H1 (cell line): ENCODE data around the gene RPSA. TPM values are rescaled to one million over a fixed set of nuclear protein-coding genes. Genes with fewer than 3 reads are reported as not detected.
A peak's percentile ranks its signal among the peaks of the same experiment; 100 is the strongest.

Experiments used
- CTCF ChIA-PET: fragments of 300-600 bp; sonication (Branson Sonifier 250); formaldehyde crosslinking; loops from one replicate; lab custom pipeline; 2021; ENCODE audit not compliant: partially characterized antibody; lab: Charles Lee
- POLR2A ChIA-PET: fragments of 300-600 bp; sonication (Branson Sonifier 250); formaldehyde crosslinking; loops from one replicate; lab custom pipeline; 2021; ENCODE audit warnings: inconsistent platforms; ENCODE audit not compliant: partially characterized antibody; lab: Charles Lee
- DNase-seq, 2 experiments: peaks; one replicate each; pipeline versions ENCODE4 v3.0.0 to v3.0.0-alpha.2; 2010 to 2022; ENCODE audit warnings: low spot score in 2 of 2, low read depth in 1 of 2, mixed read lengths in 1 of 2
- FAIRE-seq: peaks from 2 replicates; lab custom pipeline; 2011; peaks lifted over from hg19 to GRCh38; lab: Jason Lieb, UNC
- H2AFZ ChIP-seq: 2 replicates; pipeline ENCODE4 v1.8.1; 2012; ENCODE audit warnings: low read length, inconsistent platforms
- H2AK5ac ChIP-seq: 2 replicates; pipeline ENCODE4 v1.6.1; 2013; ENCODE audit warnings: low read depth, low read length
- H2BK120ac ChIP-seq: replicated peaks from 2 replicates; pipeline ENCODE3; 2013; ENCODE audit warnings: low read depth, low read length, inconsistent platforms
- H2BK12ac ChIP-seq: 2 replicates; pipeline ENCODE4 v1.6.1; 2013; ENCODE audit warnings: low read depth, low read length
- H2BK15ac ChIP-seq: 2 replicates; pipeline ENCODE4 v1.6.1; 2013; ENCODE audit warnings: low read length
- H2BK20ac ChIP-seq: 2 replicates; pipeline ENCODE4 v1.6.1; 2013; ENCODE audit warnings: low read length
- H2BK5ac ChIP-seq: 2 replicates; pipeline ENCODE4 v1.6.1; 2013; ENCODE audit warnings: low read depth, low read length
- H3K14ac ChIP-seq: 2 replicates; pipeline ENCODE4 v1.6.1; 2013; ENCODE audit warnings: inconsistent platforms; ENCODE audit not compliant: insufficient read length
- H3K18ac ChIP-seq: 2 replicates; pipeline ENCODE4 v1.6.1; 2013; ENCODE audit warnings: low read length; ENCODE audit errors: extremely low read depth
- H3K23ac ChIP-seq: 2 replicates; pipeline ENCODE4 v1.6.1; 2013; ENCODE audit warnings: inconsistent platforms; ENCODE audit not compliant: insufficient read length
- H3K23me2 ChIP-seq: 2 replicates; pipeline ENCODE4 v1.6.1; 2013; ENCODE audit warnings: low read depth, low read length
- H3K27ac ChIP-seq: 2 replicates; pipeline ENCODE4 v1.6.1; 2011; ENCODE audit warnings: low read depth, low read length, inconsistent platforms
- H3K27me3 ChIP-seq, 4 experiments: replicated peaks in 1 of 4; 1 replicate in 1 of 4; 2 replicates in 3 of 4; pipeline versions ENCODE4 v1.6.1 to v1.8.1; 2011 to 2013; ENCODE audit warnings: low read length in 3 of 4, mild to moderate bottlenecking in 3 of 4, inconsistent platforms in 2 of 4, mixed read lengths in 2 of 4, moderate library complexity in 1 of 4; ENCODE audit not compliant: control insufficient read depth in 3 of 4, insufficient read depth in 3 of 4; ENCODE audit errors: extremely low read depth in 1 of 4
- H3K36me3 ChIP-seq, 4 experiments: 2 replicates each; pipeline versions ENCODE4 v1.6.1 to v1.8.1; 2011 to 2013; ENCODE audit warnings: mild to moderate bottlenecking in 4 of 4, low read length in 3 of 4, moderate library complexity in 2 of 4, control low read depth in 1 of 4, inconsistent platforms in 1 of 4; ENCODE audit not compliant: insufficient read depth in 4 of 4, control insufficient read depth in 2 of 4
- H3K4ac ChIP-seq: replicated peaks from 2 replicates; pipeline ENCODE3; 2013; ENCODE audit warnings: low read length, low read depth, mixed read lengths, inconsistent platforms; ENCODE audit not compliant: insufficient read length
- H3K4me1 ChIP-seq, 4 experiments: replicated peaks in 1 of 4; 1 replicate in 1 of 4; 2 replicates in 3 of 4; pipeline versions ENCODE4 v1.6.1 to v1.8.1; 2011 to 2013; ENCODE audit warnings: low read length in 3 of 4, inconsistent platforms in 2 of 4, mixed read lengths in 1 of 4; ENCODE audit not compliant: insufficient read depth in 4 of 4, control insufficient read depth in 3 of 4
- H3K4me2 ChIP-seq, 2 experiments: 2 replicates each; pipeline versions ENCODE4 v1.6.1 to v1.8.1; 2011 to 2013; ENCODE audit warnings: low read depth in 2 of 2, low read length in 2 of 2, control low read depth in 1 of 2, inconsistent platforms in 1 of 2, mild to moderate bottlenecking in 1 of 2; ENCODE audit not compliant: insufficient read depth in 1 of 2
- H3K4me3 ChIP-seq, 4 experiments: fragments of 200-600, 300-600 bp in 1 of 4; sonication (generic), shearing (Covaris generic), sonication (Bioruptor Twin) in 1 of 4; 2 replicates each; pipeline versions ENCODE4 v1.5.1 to v1.8.1; 2011 to 2016; ENCODE audit warnings: low read length in 4 of 4, low read depth in 3 of 4, control low read depth in 2 of 4, inconsistent platforms in 2 of 4, mild to moderate bottlenecking in 2 of 4, mixed read lengths in 1 of 4, moderate library complexity in 1 of 4; ENCODE audit not compliant: insufficient read depth in 2 of 4; ENCODE audit errors: extremely low read depth in 1 of 4
- H3K56ac ChIP-seq: replicated peaks from 2 replicates; pipeline ENCODE3; 2013; ENCODE audit warnings: low read depth, mild to moderate bottlenecking, mixed read lengths, low read length, inconsistent platforms; ENCODE audit not compliant: insufficient read length
- H3K79me1 ChIP-seq: 2 replicates; pipeline ENCODE4 v1.6.1; 2013; ENCODE audit warnings: low read depth, low read length, control low read depth
- H3K79me2 ChIP-seq, 2 experiments: 2 replicates each; pipeline versions ENCODE4 v1.6.1 to v1.8.1; 2012 to 2013; ENCODE audit warnings: low read length in 2 of 2, mild to moderate bottlenecking in 2 of 2, inconsistent platforms in 1 of 2; ENCODE audit not compliant: insufficient read depth in 2 of 2, control insufficient read depth in 1 of 2
- H3K9ac ChIP-seq, 4 experiments: replicated peaks in 1 of 4; 1 replicate in 1 of 4; 2 replicates in 3 of 4; pipeline versions ENCODE4 v1.6.1 to v1.8.1; 2011 to 2013; ENCODE audit warnings: low read depth in 3 of 4, low read length in 3 of 4, control low read depth in 2 of 4, mild to moderate bottlenecking in 2 of 4, moderate library complexity in 2 of 4, inconsistent platforms in 1 of 4; ENCODE audit errors: extremely low read depth in 1 of 4
- H3K9me3 ChIP-seq, 2 experiments: 2 replicates each; pipeline versions ENCODE4 v1.6.1 to v1.8.1; 2012 to 2013; ENCODE audit warnings: mild to moderate bottlenecking in 2 of 2, moderate library complexity in 2 of 2, control low read depth in 1 of 2, inconsistent platforms in 1 of 2, low read depth in 1 of 2, low read length in 1 of 2, mixed read lengths in 1 of 2; ENCODE audit not compliant: insufficient read depth in 2 of 2
- H4K20me1 ChIP-seq, 2 experiments: replicated peaks in 1 of 2; 2 replicates each; pipeline versions ENCODE3 to v1.8.1; 2011 to 2013; ENCODE audit warnings: inconsistent platforms in 2 of 2, low read length in 2 of 2, mild to moderate bottlenecking in 1 of 2; ENCODE audit not compliant: insufficient read depth in 2 of 2, control insufficient read depth in 1 of 2
- H4K5ac ChIP-seq: 2 replicates; pipeline ENCODE4 v1.6.1; 2013; ENCODE audit warnings: low read length, low read depth, mixed read lengths, inconsistent platforms; ENCODE audit not compliant: insufficient read length
- H4K8ac ChIP-seq: 2 replicates; pipeline ENCODE4 v1.8.0; 2013; ENCODE audit warnings: mild to moderate bottlenecking, moderate library complexity, low read length, inconsistent platforms; ENCODE audit not compliant: insufficient read depth; ENCODE audit errors: extremely low read depth
- H4K91ac ChIP-seq: replicated peaks from 2 replicates; pipeline ENCODE3; 2013; ENCODE audit warnings: low read length, mixed read lengths, inconsistent platforms; ENCODE audit not compliant: insufficient read length
- BRCA1 ChIP-seq: IDR thresholded peaks from 2 replicates; pipeline ENCODE4 v1.6.1; 2012; ENCODE audit warnings: low read depth, low read length, improper control_type of control experiment
- FOSL1 ChIP-seq: IDR thresholded peaks from 2 replicates; pipeline ENCODE4 v1.6.1; 2011; ENCODE audit warnings: mild to moderate bottlenecking, low read depth, low read length, moderate library complexity; ENCODE audit not compliant: insufficient read depth
- GABPA ChIP-seq: IDR thresholded peaks from 2 replicates; pipeline ENCODE4 v1.6.1; 2011; ENCODE audit warnings: mild to moderate bottlenecking, low read length, moderate library complexity, borderline replicate concordance; ENCODE audit not compliant: insufficient read depth
- HDAC2 ChIP-seq, 2 experiments: fragments of 300-600 bp in 1 of 2; sonication (generic) in 1 of 2; IDR thresholded peaks; 2 replicates each; pipeline ENCODE4 v1.6.1; 2011 to 2012; ENCODE audit warnings: low read depth in 2 of 2, low read length in 2 of 2, mild to moderate bottlenecking in 2 of 2, moderate library complexity in 2 of 2, borderline replicate concordance in 1 of 2, inconsistent platforms in 1 of 2
- HDAC6 ChIP-seq: IDR thresholded peaks from one replicate; pipeline ENCODE4 v1.7.1; 2012; ENCODE audit warnings: low read depth, mild to moderate bottlenecking, inconsistent platforms, low read length, moderate library complexity
- JUND ChIP-seq: IDR thresholded peaks from 2 replicates; pipeline ENCODE4 v1.6.1; 2011; ENCODE audit warnings: mild to moderate bottlenecking, improper control_type of control experiment, low read length
- KDM4A ChIP-seq: IDR thresholded peaks from one replicate; pipeline ENCODE4 v1.7.1; 2012; ENCODE audit warnings: low read depth, mild to moderate bottlenecking, moderate library complexity, low read length, inconsistent platforms; ENCODE audit not compliant: severe bottlenecking
- NANOG ChIP-seq: IDR thresholded peaks from 2 replicates; pipeline ENCODE4 v1.6.1; 2011; ENCODE audit warnings: low read length, low read depth, mild to moderate bottlenecking, inconsistent platforms; ENCODE audit not compliant: insufficient read depth, poor library complexity, severe bottlenecking
- NRF1 ChIP-seq: IDR thresholded peaks from 2 replicates; pipeline ENCODE4 v1.6.1; 2011; ENCODE audit warnings: mild to moderate bottlenecking, low read depth, low read length, improper control_type of control experiment
- RBBP5 ChIP-seq: IDR thresholded peaks from 2 replicates; pipeline ENCODE4 v1.7.1; 2012; ENCODE audit warnings: low read depth, mild to moderate bottlenecking, inconsistent platforms, low read length, moderate library complexity, borderline replicate concordance
- SIX5 ChIP-seq: IDR thresholded peaks from 2 replicates; pipeline ENCODE4 v1.6.1; 2011; ENCODE audit warnings: mild to moderate bottlenecking, low read depth, low read length
- SP1 ChIP-seq: IDR thresholded peaks from 2 replicates; pipeline ENCODE4 v1.6.1; 2011; ENCODE audit warnings: low read depth, low read length
- TAF1 ChIP-seq: IDR thresholded peaks from 2 replicates; pipeline ENCODE4 v1.6.1; 2011; ENCODE audit warnings: mild to moderate bottlenecking, low read depth, low read length
- WGBS, 2 experiments: shearing (Covaris generic) in 1 of 2; methylation state at CpG; one replicate each; pipeline versions ENCODE4 v1.1.6 to v1.1.7; 2013 to 2015; ENCODE audit warnings: low lambda C conversion rate in 2 of 2, mixed read lengths in 2 of 2, inconsistent platforms in 1 of 2, low coverage in 1 of 2, missing lambda C conversion rate in 1 of 2; ENCODE audit not compliant: insufficient replicate concordance in 2 of 2, insufficient coverage in 1 of 2, insufficient read length in 1 of 2; ENCODE audit errors: extremely low coverage in 1 of 2, missing lambda C conversion rate in 1 of 2; 5-methylcytosine and 5-hydroxymethylcytosine counted together
- polyA plus RNA-seq, 7 experiments: library from polyadenylated mRNA; depleted of rRNA in 3 of 7; stranded (reverse) in 5 of 7; unstranded in 2 of 7; fragments of >200 nt in 5 of 7; fragments of 200-250 nt in 2 of 7; gene quantifications; 1 replicate in 5 of 7; 2 replicates in 1 of 7; 4 replicates in 1 of 7; pipeline versions ENCODE4 v1.2.1 to v1.2.3, GENCODE V29; 2011 to 2013; ENCODE audit warnings: missing spikeins in 2 of 7, mixed read lengths in 2 of 7
- total RNA-seq: library from RNA; stranded (reverse); fragmentation: NEBNext Ultra II Directional; extraction: Animal tissue kit (Norgen Biotek cat#: 25700); gene quantifications from 2 replicates; pipeline ENCODE4 v1.2.1, GENCODE V29; 2021

RPSA gene
- total and polyA plus RNA-seq, 2 of the 8 experiments (the other 6 are each of a cell fraction or from before 2014, with no cell fraction given): 2,661 to 7,468 TPM

DNA sequence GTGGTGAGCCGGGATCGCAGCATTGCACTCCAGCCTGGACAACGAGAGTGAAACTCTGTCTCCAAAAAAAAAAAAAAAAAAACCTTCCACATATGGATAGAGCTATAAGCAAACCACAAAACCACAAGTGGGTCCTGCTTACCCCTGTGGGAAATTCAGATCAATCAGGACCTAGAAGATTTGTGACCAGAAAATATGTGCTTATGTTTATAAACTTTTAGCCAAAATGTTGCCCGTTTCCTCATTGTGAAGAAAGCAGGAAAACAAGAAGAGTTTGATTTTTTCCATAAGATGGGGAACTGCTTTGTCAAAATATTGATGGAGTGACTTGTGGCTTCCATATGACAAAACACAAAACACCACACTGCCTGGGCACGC is 26.8 kb upstream of the RPSA start:
- FAIRE-seq (no peak), DNase-seq (no peak)
- no peaks in the 10 kb centered on the region for H3K27me3 ChIP-seq
- H3K4me3 ChIP-seq: no peak overlapping the region
- no peak overlapping the region for H3K23ac ChIP-seq
- no peak overlapping the region for H2AFZ ChIP-seq
- H3K9ac ChIP-seq: no peak overlapping the region
- CTCF ChIA-PET: interaction anchor here (1.8 to 11.5 kb wide), 3 partner anchors 77 to 253 kb away, joined by 4 to 169 read pairs (median 25); no protein-coding TSS in a partner anchor
- H2AK5ac ChIP-seq: no peak overlapping the region
- H3K4me1 ChIP-seq: peaks cover 0 to 5% (median under 1%) of the 10 kb centered on the region in 4 experiments; a peak in 3 of 7 replicates
- H2BK20ac ChIP-seq: no peak overlapping the region
- no peak overlapping the region for H3K4ac ChIP-seq
- no peak overlapping the region for H3K14ac ChIP-seq
- 92% methylated on average over 4 of the region's 5 CpGs; no CpG with 5 or more reads in 1 of the 2 experiments for WGBS, 2 experiments
- no peak overlapping the region for H4K8ac ChIP-seq
- H4K5ac ChIP-seq: no peak overlapping the region
- H4K20me1 ChIP-seq: peaks cover 0 to 3% of the 10 kb centered on the region in 2 experiments
- POLR2A ChIA-PET: interaction anchor here (0.6 to 33.7 kb wide), 2 partner anchors 30 to 89 kb away, joined by 3 to 771 read pairs; partner anchors contain the start of gene RPSA
- no peak overlapping the region for H2BK5ac ChIP-seq
- no peaks in the 10 kb centered on the region for H3K36me3 ChIP-seq
- H3K9me3 ChIP-seq: no peaks in the 10 kb centered on the region
- H4K91ac ChIP-seq: no peak overlapping the region
- no peak overlapping the region for H3K56ac ChIP-seq
- H2BK15ac ChIP-seq: no peak overlapping the region
- peaks cover 1 to 9% of the 10 kb centered on the region in 2 experiments for H3K79me2 ChIP-seq
- H2BK12ac ChIP-seq: 0 out of 2 replicates have a peak overlapping the region, but pooled peaks have one; percentile 86
- H3K27ac ChIP-seq: no peak overlapping the region
- no peak overlapping the region for H2BK120ac ChIP-seq
- H3K4me2 ChIP-seq: no peak overlapping the region
- no peaks in the 10 kb centered on the region; the same call in 1 of the 2 replicates for H3K23me2 ChIP-seq
- no peaks in the 10 kb centered on the region for H3K79me1 ChIP-seq
- no peak overlapping the region for H3K18ac ChIP-seq
- TF ChIP-seq BRCA1 (no peak), KDM4A (no peak), NANOG (no peak), HDAC2 (IDR thresholded peaks at IDR 0.05; ENCODE audit: borderline replicate concordance in 1 of 2, low read depth in 2 of 2, low read length in 2 of 2) (no peak), FOSL1 (no peak), HDAC6 (no peak), JUND (no peak), RBBP5 (no peak), TAF1 (no peak), SP1 (no peak), SIX5 (no peak), NRF1 (no peak), GABPA (no peak)
